Sigmoid colon (tissue), 7 donors: Measurements from ENCODE around the gene CSNK1E. TPM values are rescaled to one million over a fixed set of nuclear protein-coding genes. Genes with fewer than 3 reads are reported as not detected.

ENCODE experiments used
- DNase-seq: peaks from one replicate; pipeline ENCODE4 v3.0.0-alpha.2; 2019
- H3K27ac ChIP-seq, 4 donors: fragments of 200-600 bp; sonication (generic); one replicate each; pipeline ENCODE4 v1.5.1; 2016 to 2019; ENCODE audit warnings: mild to moderate bottlenecking in 1 of 4
- H3K27me3 ChIP-seq, 3 donors: fragments of 200-600 bp; sonication (generic); one replicate each; pipeline ENCODE4 v1.5.1; 2019; ENCODE audit warnings: mild to moderate bottlenecking in 1 of 3
- H3K36me3 ChIP-seq, 4 donors: fragments of 200-600 bp; sonication (generic); one replicate each; pipeline ENCODE4 v1.5.1; 2016 to 2019
- H3K4me1 ChIP-seq, 4 donors: fragments of 200-600 bp; sonication (generic); one replicate each; pipeline ENCODE4 v1.5.1; 2017 to 2019
- H3K4me3 ChIP-seq, 4 donors: fragments of 200-600 bp; sonication (generic); one replicate each; pipeline ENCODE4 v1.5.1; 2017 to 2019; ENCODE audit warnings: mild to moderate bottlenecking in 2 of 4, moderate library complexity in 1 of 4
- H3K9me3 ChIP-seq, 4 donors: fragments of 200-600 bp in 3 of 4; sonication (generic) in 3 of 4; one replicate each; pipeline versions ENCODE4 v1.5.1 to v1.6.1; 2013 to 2019
- EP300 ChIP-seq, 4 donors: sonication (generic); formaldehyde crosslinking; IDR thresholded peaks; one replicate each; pipeline ENCODE4 v1.6.1; 2017; ENCODE audit warnings: antibody characterized with exemption in 4 of 4
- POLR2A ChIP-seq, 2 donors: fragments of 450-650 bp; IDR thresholded peaks; one replicate each; pipeline ENCODE4 v1.6.1; 2016; ENCODE audit warnings: antibody characterized with exemption in 2 of 2, mild to moderate bottlenecking in 2 of 2, moderate library complexity in 2 of 2
- POLR2AphosphoS5 ChIP-seq, 4 donors: sonication (generic); formaldehyde crosslinking; IDR thresholded peaks; one replicate each; pipeline ENCODE4 v1.6.1; 2017; ENCODE audit warnings: antibody characterized with exemption in 4 of 4
- WGBS, 2 donors: extraction: QIAGEN DNeasy Blood & Tissue Kit; methylation state at CpG; one replicate each; pipeline ENCODE4 v1.1.7; 2013; 5-methylcytosine and 5-hydroxymethylcytosine counted together
- intact Hi-C: fragments of 100-400 bp; cut with DNase I; formaldehyde crosslinking; loops from one replicate; pipeline ENCODE4 v1.15.1; 2023
- polyA plus RNA-seq, 3 donors: library from polyadenylated mRNA; stranded (reverse); fragments of 200-250 nt; gene quantifications; one replicate each; pipeline ENCODE4 v1.2.3, GENCODE V29; 2013
- total RNA-seq, 4 donors: library from RNA; depleted of rRNA; stranded (reverse); fragments of >200 nt; gene quantifications; one replicate each; pipeline ENCODE4 v1.1.0, GENCODE V29; 2016
- TF ChIP-seq, protein P1 (sequence below), 4 experiments: fragments of 450-650 bp in 3 of 4; fragments of 200-600 bp in 1 of 4; IDR thresholded peaks; one replicate each; pipeline ENCODE4 v1.5.1; 2016 to 2019; ENCODE audit warnings: antibody characterized with exemption in 4 of 4, mild to moderate bottlenecking in 3 of 4, moderate library complexity in 2 of 4
- donor health status: healthy with polysubstance abuse.
- donor health status: Bipolar disorder and iron deficiency.
- donor health status: healthy.

Gene CSNK1E
- total and polyA plus RNA-seq, 7 donors, result 33.6 to 116 (median 63.7) TPM

- peaks cover 0 to 69% (median 69%) of the 10 kb centered on the region in 4 donors for H3K4me1 ChIP-seq
- H3K27me3 ChIP-seq, result no peaks in the 10 kb centered on the region
- no peak for DNase-seq
- H3K27ac ChIP-seq, result peak overlapping the region; percentile 96 to 99 (median 98)
- H3K4me3 ChIP-seq, result peak overlapping the region; percentile 62 to 96 (median 84)
- intact Hi-C loops, result loop anchor here (2.0 to 5.0 kb wide), 3 partner anchors 42 to 248 kb away; partner anchors contain the start of gene TMEM184B
- peak in 1 of 4 donors; percentile 33 for TF ChIP-seq POLR2AphosphoS5 (IDR thresholded peaks at IDR 0.05)
- TF ChIP-seq, protein P1, sequence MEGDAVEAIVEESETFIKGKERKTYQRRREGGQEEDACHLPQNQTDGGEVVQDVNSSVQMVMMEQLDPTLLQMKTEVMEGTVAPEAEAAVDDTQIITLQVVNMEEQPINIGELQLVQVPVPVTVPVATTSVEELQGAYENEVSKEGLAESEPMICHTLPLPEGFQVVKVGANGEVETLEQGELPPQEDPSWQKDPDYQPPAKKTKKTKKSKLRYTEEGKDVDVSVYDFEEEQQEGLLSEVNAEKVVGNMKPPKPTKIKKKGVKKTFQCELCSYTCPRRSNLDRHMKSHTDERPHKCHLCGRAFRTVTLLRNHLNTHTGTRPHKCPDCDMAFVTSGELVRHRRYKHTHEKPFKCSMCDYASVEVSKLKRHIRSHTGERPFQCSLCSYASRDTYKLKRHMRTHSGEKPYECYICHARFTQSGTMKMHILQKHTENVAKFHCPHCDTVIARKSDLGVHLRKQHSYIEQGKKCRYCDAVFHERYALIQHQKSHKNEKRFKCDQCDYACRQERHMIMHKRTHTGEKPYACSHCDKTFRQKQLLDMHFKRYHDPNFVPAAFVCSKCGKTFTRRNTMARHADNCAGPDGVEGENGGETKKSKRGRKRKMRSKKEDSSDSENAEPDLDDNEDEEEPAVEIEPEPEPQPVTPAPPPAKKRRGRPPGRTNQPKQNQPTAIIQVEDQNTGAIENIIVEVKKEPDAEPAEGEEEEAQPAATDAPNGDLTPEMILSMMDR (IDR thresholded peaks at IDR 0.05), result no peak
- peaks cover 0 to 6% (median 0%) of the 10 kb centered on the region in 4 donors for H3K36me3 ChIP-seq
- no peaks in the 10 kb centered on the region for H3K9me3 ChIP-seq
- WGBS, 2 donors, result 12 to 16% methylated on average over 21 of the region's 21 CpGs
Observed at GRCh38 chr22:38314933-38315822, 2.1 kb downstream of the CSNK1E start.

DNA sequence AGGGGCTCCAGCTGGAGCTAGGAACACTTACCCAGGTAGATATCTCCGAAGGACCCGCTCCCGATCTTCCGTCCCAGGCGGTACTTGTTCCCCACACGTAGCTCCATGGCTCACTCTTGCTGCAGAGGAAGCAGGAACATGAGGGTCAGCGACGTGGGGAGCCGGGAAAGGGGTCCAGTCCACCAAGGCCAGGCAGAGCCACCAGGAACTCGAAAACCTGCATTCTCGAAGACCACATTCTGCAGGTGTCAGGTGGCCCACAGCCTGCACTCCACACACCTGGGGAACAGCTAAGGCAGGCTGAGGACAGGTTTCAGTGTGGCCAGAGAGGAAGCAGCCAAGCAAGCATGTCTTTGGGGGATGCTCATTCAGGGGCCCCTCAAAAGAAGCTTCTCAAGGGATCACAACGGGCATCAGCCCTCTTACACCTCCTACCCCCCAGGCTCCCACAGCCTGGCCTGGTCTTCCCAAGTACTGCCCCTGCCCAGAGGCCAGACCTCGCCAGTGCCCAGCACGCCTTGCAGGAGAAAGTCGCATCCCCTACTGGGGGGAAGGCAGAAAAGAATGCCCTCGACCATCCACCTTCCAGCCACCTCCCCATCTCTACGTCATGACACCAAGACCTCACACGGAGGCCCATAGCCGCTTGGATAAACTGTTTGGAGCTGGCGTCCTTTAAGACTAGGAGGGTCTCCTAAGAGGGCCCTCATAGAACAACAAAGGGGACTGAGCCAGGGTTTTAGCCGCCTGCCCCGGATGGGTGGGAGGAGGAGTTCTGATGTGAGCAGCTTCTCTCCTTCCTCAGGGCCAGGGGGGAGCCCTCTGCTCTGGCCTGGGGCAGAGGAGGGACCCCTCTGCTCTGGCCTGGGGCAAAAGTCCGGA, 2.9 kb downstream of the CSNK1E start:
- peaks cover 0 to 6% (median 0%) of the 10 kb centered on the region in 4 donors for H3K36me3 ChIP-seq
- peak overlapping the region; percentile 96 to 99 (median 98) for H3K27ac ChIP-seq
- H3K4me3 ChIP-seq, result peak overlapping the region; percentile 62 to 96 (median 84)
- no peaks in the 10 kb centered on the region for H3K27me3 ChIP-seq
- H3K4me1 ChIP-seq, result peaks cover 0 to 78% (median 78%) of the 10 kb centered on the region in 4 donors
- TF ChIP-seq EP300 (IDR thresholded peaks at IDR 0.05) (no peak), POLR2AphosphoS5 (IDR thresholded peaks at IDR 0.05) (no peak), POLR2A (IDR thresholded peaks at IDR 0.05) (no peak)
- TF ChIP-seq, protein P1 (IDR thresholded peaks at IDR 0.05), result no peak
- intact Hi-C loops, result loop anchor here (2.0 kb wide), 2 partner anchors 41 to 53 kb away; partner anchors contain the start of gene TMEM184B
- no peak for DNase-seq
- H3K9me3 ChIP-seq, result no peaks in the 10 kb centered on the region
- WGBS, 2 donors, result 68 to 73% methylated on average over 23 of the region's 23 CpGs

GRCh38 chr22:38313384-38313955, 3.8 kb downstream of the CSNK1E start:
- no peaks in the 10 kb centered on the region for H3K9me3 ChIP-seq
- H3K27me3 ChIP-seq, result no peaks in the 10 kb centered on the region
- 51 to 57% methylated on average over 11 of the region's 11 CpGs for WGBS, 2 donors
- peaks cover 0 to 6% (median under 1%) of the 10 kb centered on the region in 4 donors for H3K36me3 ChIP-seq
- H3K27ac ChIP-seq, result peak overlapping the region; percentile 96 to 99 (median 98)
- peak overlapping the region; percentile 7 to 96 (median 84) for H3K4me3 ChIP-seq
- TF ChIP-seq EP300 (IDR thresholded peaks at IDR 0.05) (peak in 1 of 4 donors; percentile 40), POLR2AphosphoS5 (IDR thresholded peaks at IDR 0.05) (peak in 3 of 4 donors; percentile 50 to 60 (median 54))
- TF ChIP-seq, protein P1 (IDR thresholded peaks at IDR 0.05), result no peak
- DNase-seq, result peak; percentile 95
- intact Hi-C loops, result no loop called here
- H3K4me1 ChIP-seq, result peaks cover 0 to 84% (median 82%) of the 10 kb centered on the region in 4 donors

- intact Hi-C loops, result no loop called here
- H3K4me3 ChIP-seq, result no peak overlapping the region
- no peaks in the 10 kb centered on the region for H3K9me3 ChIP-seq
- no peak for DNase-seq
- H3K27me3 ChIP-seq, result no peaks in the 10 kb centered on the region
- H3K4me1 ChIP-seq, result peaks cover 0 to 84% (median 78%) of the 10 kb centered on the region in 4 donors
- 91 to 93% methylated on average over 7 of the region's 7 CpGs for WGBS, 2 donors
- H3K27ac ChIP-seq, result peak overlapping the region; percentile 96 to 99 (median 98)
- TF ChIP-seq POLR2AphosphoS5 (IDR thresholded peaks at IDR 0.05) (no peak), EP300 (IDR thresholded peaks at IDR 0.05) (no peak)
- peaks cover 0 to 11% (median 3%) of the 10 kb centered on the region in 4 donors for H3K36me3 ChIP-seq
Observed at GRCh38 chr22:38312261-38312800, 4.9 kb downstream of the CSNK1E start.
